GM12892 (cell line): ENCODE measurements around the gene TFAP2C.
"Not testable (repeated sequence)": the region's sequence is repeated elsewhere in the genome, so short reads cannot be mapped to it uniquely, and the experiment has no call there.

Experiments
- DNase-seq: peaks from one replicate; pipeline ENCODE4 v3.0.0; 2011; ENCODE audit not compliant: insufficient read length
- FAIRE-seq: peaks from 2 replicates; lab custom pipeline; 2011; peaks lifted over from hg19 to GRCh38; lab: Jason Lieb, UNC
- POLR2A ChIP-seq: IDR thresholded peaks from 2 replicates; pipeline ENCODE4 v1.6.1; 2011; ENCODE audit warnings: low read depth, low read length, control low read depth
- POLR2AphosphoS5 ChIP-seq: IDR thresholded peaks from 2 replicates; pipeline ENCODE4 v1.6.1; 2011; ENCODE audit warnings: low read depth, low read length, control low read depth
- TAF1 ChIP-seq: IDR thresholded peaks from 2 replicates; pipeline ENCODE4 v1.6.1; 2011; ENCODE audit warnings: low read depth, mild to moderate bottlenecking, control low read depth, low read length, borderline replicate concordance

The TFAP2C gene

GRCh38 chr20:56621730-56622129 is 7.4 kb upstream of the TFAP2C start:
- no peak for TF ChIP-seq POLR2AphosphoS5
- TF ChIP-seq POLR2A: no peak
- no peak for TF ChIP-seq TAF1
- FAIRE-seq (no peak), DNase-seq (no peak)

- FAIRE-seq, DNase-seq: not testable (repeated sequence)
These were observed 5.2 kb upstream of the TFAP2C start for GRCh38 chr20:56623930-56624329.

GRCh38 chr20:56624786-56625681 is 4.1 kb upstream of the TFAP2C start:
- FAIRE-seq (no peak), DNase-seq (no peak)
- TF ChIP-seq POLR2A: no peak
- no peak for TF ChIP-seq TAF1
- no peak for TF ChIP-seq POLR2AphosphoS5

- FAIRE-seq (no peak), DNase-seq (no peak)
- TF ChIP-seq TAF1 (no peak), POLR2AphosphoS5 (no peak), POLR2A (no peak)
These were observed 3.3 kb upstream of the TFAP2C start for GRCh38 chr20:56625837-56626236.

GRCh38 chr20:56626367-56627121 is 2.6 kb upstream of the TFAP2C start:
- no peak for DNase-seq
- no peak for TF ChIP-seq TAF1
- TF ChIP-seq POLR2A: no peak
- TF ChIP-seq POLR2AphosphoS5: no peak
- no peak for FAIRE-seq

- no peak for TF ChIP-seq POLR2A
- no peak for TF ChIP-seq TAF1
- no peak for TF ChIP-seq POLR2AphosphoS5
- DNase-seq (no peak), FAIRE-seq (no peak)
These were observed 1.7 kb upstream of the TFAP2C start for GRCh38 chr20:56627122-56628014.

- no peak for DNase-seq
- no peak for FAIRE-seq
- TF ChIP-seq TAF1 (no peak), POLR2A (no peak), POLR2AphosphoS5 (no peak)
These were observed 862 bp upstream of the TFAP2C start for GRCh38 chr20:56628015-56628872.

GRCh38 chr20:56629464-56630085 is 469 bp downstream of the TFAP2C start:
- TF ChIP-seq POLR2A (no peak), POLR2AphosphoS5 (no peak), TAF1 (no peak)
- FAIRE-seq (no peak), DNase-seq (no peak)

GRCh38 chr20:56630086-56630493 is 984 bp downstream of the TFAP2C start:
- no peak for TF ChIP-seq POLR2A
- TF ChIP-seq TAF1: no peak
- no peak for TF ChIP-seq POLR2AphosphoS5
- DNase-seq (no peak), FAIRE-seq (no peak)

GRCh38 chr20:56630506-56631317 is 1.6 kb downstream of the TFAP2C start:
- no peak for FAIRE-seq
- TF ChIP-seq TAF1: no peak
- no peak for TF ChIP-seq POLR2AphosphoS5
- no peak for TF ChIP-seq POLR2A
- no peak for DNase-seq
